Embryonic facial prominence (tissue), 1 donor: ENCODE measurements around the gene KCND2.
"Not testable (repeated sequence)": the region's sequence is repeated elsewhere in the genome, so short reads cannot be mapped to it uniquely, and the experiment has no call there.

Experiments
- DNase-seq: peaks from one replicate; pipeline ENCODE4 v3.0.0-alpha.2; 2016; ENCODE audit errors: extremely low spot score

Gene KCND2

GRCh38 chr7:120272701-120273475 is at the start of gene KCND2:
KCND2 (plus strand) TSS chr7:120273175.
- no peak for DNase-seq

- DNase-seq, result no peak
Observed at GRCh38 chr7:120226188-120226587, 46.8 kb upstream of the KCND2 start.

DNA sequence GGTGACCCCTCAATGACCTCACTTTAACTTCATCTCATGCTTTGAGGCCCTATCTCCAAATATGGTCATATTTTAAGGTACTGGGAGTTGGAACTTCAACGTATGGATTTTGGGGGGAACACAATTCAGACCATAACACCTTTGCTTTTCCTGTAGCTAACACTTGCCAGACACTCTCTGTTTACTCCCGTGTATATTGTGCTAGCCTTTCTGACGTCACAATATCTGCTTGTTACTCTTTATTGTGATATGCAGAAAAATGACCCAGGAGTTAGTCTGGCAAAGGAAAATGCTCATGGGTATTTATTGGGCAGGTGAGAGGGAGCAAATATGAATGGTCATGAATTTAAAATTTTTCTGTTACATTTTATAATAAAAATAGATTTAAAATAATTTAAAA is 45.7 kb upstream of the KCND2 start:
- no peak for DNase-seq

- DNase-seq, result no peak
Observed at GRCh38 chr7:120229084-120229483, 43.9 kb upstream of the KCND2 start.

- no peak for DNase-seq
Observed at GRCh38 chr7:120233338-120233737, 39.6 kb upstream of the KCND2 start.

GRCh38 chr7:120240350-120240749 is 32.6 kb upstream of the KCND2 start:
- not testable (repeated sequence) for DNase-seq

GRCh38 chr7:120241973-120242372 is 31.0 kb upstream of the KCND2 start:
- DNase-seq, result no peak

GRCh38 chr7:120254845-120255244 is 18.1 kb upstream of the KCND2 start:
- no peak for DNase-seq

- no peak for DNase-seq
Observed at GRCh38 chr7:120256344-120257070, 16.5 kb upstream of the KCND2 start.

- DNase-seq, result no peak
Observed at GRCh38 chr7:120259386-120259785, 13.6 kb upstream of the KCND2 start.

DNA sequence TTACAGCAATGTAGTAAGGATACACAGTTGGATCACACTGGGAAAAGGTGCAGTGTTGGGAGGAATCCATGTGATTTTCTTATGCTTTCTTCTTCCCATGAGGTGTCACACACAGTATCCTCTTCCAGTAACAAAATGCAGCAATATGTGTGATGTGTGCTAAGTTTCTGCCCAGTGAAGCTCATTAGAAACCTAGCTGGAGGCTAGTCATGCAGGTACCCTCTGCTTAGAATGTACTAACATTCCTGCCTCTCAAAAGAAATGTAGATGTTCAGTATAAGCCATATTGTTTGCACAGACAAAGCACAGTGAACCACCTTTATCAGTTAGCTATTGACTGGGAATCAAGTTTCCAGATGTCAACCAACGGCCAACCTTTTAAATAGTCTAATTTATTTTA is 12.9 kb upstream of the KCND2 start:
- DNase-seq, result no peak

DNA sequence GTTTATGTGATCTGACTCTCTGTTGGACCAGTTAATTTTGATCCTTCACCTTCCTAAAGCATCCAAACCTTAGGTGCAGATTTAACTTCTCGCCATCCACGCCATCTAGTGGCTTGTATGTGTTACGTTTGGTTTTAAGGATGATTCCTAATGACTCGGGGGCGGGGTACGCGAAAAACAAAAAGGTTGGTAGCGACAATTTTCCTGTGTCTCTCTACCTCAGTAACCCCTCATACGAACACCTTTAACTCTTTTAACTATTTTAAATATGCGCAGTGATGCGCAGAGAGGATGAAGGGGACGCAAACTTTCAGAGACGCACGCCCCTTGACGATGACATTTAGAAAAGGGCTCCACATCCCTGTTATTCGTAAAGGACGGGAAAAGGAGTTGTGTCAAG is 714 bp upstream of the KCND2 start:
- DNase-seq, result peak; percentile 25

GRCh38 chr7:120273476-120273975 is 551 bp downstream of the KCND2 start:
- DNase-seq, result peak; percentile 14

DNA sequence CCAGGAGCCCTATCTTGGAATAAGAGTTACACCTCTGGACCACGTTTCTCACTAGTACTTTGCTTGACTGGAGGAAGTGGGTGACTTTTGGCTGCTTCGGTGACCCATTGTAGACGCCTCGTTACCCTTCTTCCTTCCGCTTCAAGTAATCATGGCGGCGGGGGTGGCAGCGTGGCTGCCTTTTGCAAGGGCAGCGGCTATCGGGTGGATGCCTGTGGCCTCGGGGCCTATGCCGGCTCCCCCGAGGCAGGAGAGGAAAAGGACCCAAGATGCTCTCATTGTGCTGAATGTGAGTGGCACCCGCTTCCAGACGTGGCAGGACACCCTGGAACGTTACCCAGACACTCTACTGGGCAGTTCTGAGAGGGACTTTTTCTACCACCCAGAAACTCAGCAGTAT is 1.5 kb downstream of the KCND2 start:
- no peak for DNase-seq

- DNase-seq, result no peak
Observed at GRCh38 chr7:120274899-120275298, 1.9 kb downstream of the KCND2 start.

GRCh38 chr7:120276720-120277119 is 3.7 kb downstream of the KCND2 start:
- DNase-seq, result no peak

DNA sequence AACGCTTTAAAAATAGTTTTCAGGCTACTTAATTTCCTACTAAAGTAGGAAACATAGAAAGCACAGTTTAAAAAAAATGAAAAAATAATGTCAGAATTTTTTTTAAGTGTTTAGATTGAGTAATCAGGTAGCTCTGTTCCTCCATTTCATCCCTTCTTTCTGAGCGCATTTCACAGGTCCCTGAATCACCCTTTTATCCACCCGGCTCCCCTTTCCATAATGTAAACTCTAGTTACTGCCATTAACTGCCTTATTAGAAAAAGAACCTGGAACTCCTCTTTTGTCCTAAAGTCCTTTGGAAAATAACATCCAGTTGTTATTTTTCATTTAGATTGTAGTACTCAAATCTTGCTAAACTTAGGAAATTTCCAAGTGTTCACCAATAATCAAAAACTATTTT is 5.8 kb downstream of the KCND2 start:
- no peak for DNase-seq

DNA sequence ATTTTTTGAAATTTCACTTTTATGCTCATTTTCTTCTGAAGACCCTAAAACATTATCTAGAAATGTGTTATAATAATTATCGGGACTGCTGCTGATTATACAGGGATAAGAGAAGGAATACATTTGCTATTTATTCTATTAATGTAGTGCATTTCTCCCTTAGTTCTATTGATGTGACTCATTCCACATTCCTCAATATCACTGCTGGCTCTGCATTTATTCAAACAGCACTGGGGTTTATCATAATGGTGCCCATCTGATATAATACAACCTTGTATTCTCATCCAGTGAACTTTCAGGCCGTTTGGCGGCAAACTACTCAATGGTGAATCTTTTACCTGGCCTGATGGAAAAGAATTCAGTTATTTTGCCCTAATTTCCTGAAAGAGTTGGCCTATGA is 7.8 kb downstream of the KCND2 start:
- DNase-seq, result no peak

GRCh38 chr7:120293027-120293426 is 20.1 kb downstream of the KCND2 start:
- no peak for DNase-seq

- DNase-seq, result no peak
Observed at GRCh38 chr7:120302190-120302589, 29.2 kb downstream of the KCND2 start.

DNA sequence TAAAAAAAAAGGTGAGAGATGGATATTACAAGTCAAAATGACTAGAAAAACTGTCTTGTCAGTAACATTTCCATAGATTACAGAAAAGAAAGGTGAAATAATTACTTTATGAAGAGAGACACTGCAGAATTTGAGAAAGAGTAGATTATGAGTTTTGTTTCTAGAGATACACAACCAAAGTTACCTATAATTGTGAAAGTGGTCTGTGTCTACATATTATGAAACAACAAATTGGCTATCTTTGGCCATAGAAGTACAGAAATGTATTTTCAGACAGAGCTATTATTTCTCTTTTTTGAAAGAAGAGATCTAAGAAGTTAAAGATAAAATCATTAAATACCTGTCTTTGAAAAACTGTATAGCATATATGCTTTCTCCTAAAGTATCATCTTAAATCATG is 30.1 kb downstream of the KCND2 start:
- no peak for DNase-seq

- DNase-seq, result no peak
Observed at GRCh38 chr7:120304674-120305073, 31.7 kb downstream of the KCND2 start.

- no peak for DNase-seq
Observed at GRCh38 chr7:120307991-120308545, 35.1 kb downstream of the KCND2 start.
